Epithelial cell of esophagus (primary cell): ENCODE measurements around the gene POC1A.
"Not testable (repeated sequence)": the region's sequence is repeated elsewhere in the genome, so short reads cannot be mapped to it uniquely, and the experiment has no call there.

Experiments used
- DNase-seq: peaks from one replicate; pipeline ENCODE4 v3.0.0; 2010; ENCODE audit warnings: low read depth
- H3K4me3 ChIP-seq: 2 replicates; pipeline ENCODE4 v1.5.1; 2011; ENCODE audit warnings: mild to moderate bottlenecking, low read length, control low read depth
- CTCF ChIP-seq: IDR thresholded peaks from 2 replicates; pipeline ENCODE4 v1.5.1; 2011; ENCODE audit warnings: low read depth, mild to moderate bottlenecking, low read length, control low read depth, inconsistent platforms; ENCODE audit not compliant: insufficient read depth; ENCODE audit errors: missing control alignments

The POC1A gene

GRCh38 chr3:52184690-52185089 lies 30.5 kb upstream of the POC1A start:
- no peak overlapping the region for H3K4me3 ChIP-seq
- DNase-seq = no peak
- TF ChIP-seq CTCF = no peak

- TF ChIP-seq CTCF = no peak
- no peak for DNase-seq
- H3K4me3 ChIP-seq = no peak overlapping the region
Observed at GRCh38 chr3:52183786-52184445, 29.7 kb upstream of the POC1A start.

- no peak for TF ChIP-seq CTCF
- DNase-seq = no peak
- H3K4me3 ChIP-seq = no peak overlapping the region
Observed at GRCh38 chr3:52182691-52183090, 28.5 kb upstream of the POC1A start.

- no peak for TF ChIP-seq CTCF
- no peak for DNase-seq
- no peak overlapping the region for H3K4me3 ChIP-seq
Observed at GRCh38 chr3:52182196-52182595, 28.0 kb upstream of the POC1A start.

GRCh38 chr3:52181543-52181942 lies 27.3 kb upstream of the POC1A start:
- H3K4me3 ChIP-seq = no peak overlapping the region
- peak; percentile 84 for DNase-seq
- no peak for TF ChIP-seq CTCF

- no peak for TF ChIP-seq CTCF
- H3K4me3 ChIP-seq = no peak overlapping the region
- no peak for DNase-seq
Observed at GRCh38 chr3:52178537-52178936, 24.3 kb upstream of the POC1A start.

GRCh38 chr3:52178126-52178525 lies 23.9 kb upstream of the POC1A start:
- not testable (repeated sequence) for H3K4me3 ChIP-seq, DNase-seq
